ENCODE results near the gene WNT7B.

- TF ChIP-seq, protein P1, sequence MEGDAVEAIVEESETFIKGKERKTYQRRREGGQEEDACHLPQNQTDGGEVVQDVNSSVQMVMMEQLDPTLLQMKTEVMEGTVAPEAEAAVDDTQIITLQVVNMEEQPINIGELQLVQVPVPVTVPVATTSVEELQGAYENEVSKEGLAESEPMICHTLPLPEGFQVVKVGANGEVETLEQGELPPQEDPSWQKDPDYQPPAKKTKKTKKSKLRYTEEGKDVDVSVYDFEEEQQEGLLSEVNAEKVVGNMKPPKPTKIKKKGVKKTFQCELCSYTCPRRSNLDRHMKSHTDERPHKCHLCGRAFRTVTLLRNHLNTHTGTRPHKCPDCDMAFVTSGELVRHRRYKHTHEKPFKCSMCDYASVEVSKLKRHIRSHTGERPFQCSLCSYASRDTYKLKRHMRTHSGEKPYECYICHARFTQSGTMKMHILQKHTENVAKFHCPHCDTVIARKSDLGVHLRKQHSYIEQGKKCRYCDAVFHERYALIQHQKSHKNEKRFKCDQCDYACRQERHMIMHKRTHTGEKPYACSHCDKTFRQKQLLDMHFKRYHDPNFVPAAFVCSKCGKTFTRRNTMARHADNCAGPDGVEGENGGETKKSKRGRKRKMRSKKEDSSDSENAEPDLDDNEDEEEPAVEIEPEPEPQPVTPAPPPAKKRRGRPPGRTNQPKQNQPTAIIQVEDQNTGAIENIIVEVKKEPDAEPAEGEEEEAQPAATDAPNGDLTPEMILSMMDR (IDR thresholded peaks at IDR 0.05) = no peak
- TF ChIP-seq POLR2A (IDR thresholded peaks at IDR 0.05) (no peak), POLR2AphosphoS5 (IDR thresholded peaks at IDR 0.05) (no peak), EP300 (IDR thresholded peaks at IDR 0.05; ENCODE audit: low read depth) (no peak)
Observed at GRCh38 chr22:45878051-45878781, 98.7 kb downstream of the WNT7B start.

All from transverse colon (tissue), 4 donors.